Transverse colon (tissue), 4 donors: ENCODE data around the gene CUL1.

Experiments used
- EP300 ChIP-seq: sonication (generic); formaldehyde crosslinking; IDR thresholded peaks from one replicate; pipeline ENCODE4 v1.6.1; 2017; ENCODE audit warnings: antibody characterized with exemption, low read depth
- POLR2A ChIP-seq: fragments of 450-650 bp; IDR thresholded peaks from one replicate; pipeline ENCODE4 v1.6.1; 2016; ENCODE audit warnings: antibody characterized with exemption, mild to moderate bottlenecking, moderate library complexity
- POLR2AphosphoS5 ChIP-seq, 3 donors: sonication (generic); formaldehyde crosslinking; IDR thresholded peaks; one replicate each; pipeline ENCODE4 v1.6.1; 2016; ENCODE audit warnings: antibody characterized with exemption in 3 of 3
- TF ChIP-seq, protein P1 (sequence below), 5 experiments: fragments of 200-600 bp in 3 of 5; fragments of 450-650 bp in 2 of 5; sonication (generic) in 3 of 5; IDR thresholded peaks; 1 replicate in 2 of 5; 2 replicates in 3 of 5; pipeline ENCODE4 v1.5.1; 2016 to 2017; ENCODE audit warnings: antibody characterized with exemption in 5 of 5, inconsistent platforms in 3 of 5, mild to moderate bottlenecking in 2 of 5, moderate library complexity in 1 of 5

DNA sequence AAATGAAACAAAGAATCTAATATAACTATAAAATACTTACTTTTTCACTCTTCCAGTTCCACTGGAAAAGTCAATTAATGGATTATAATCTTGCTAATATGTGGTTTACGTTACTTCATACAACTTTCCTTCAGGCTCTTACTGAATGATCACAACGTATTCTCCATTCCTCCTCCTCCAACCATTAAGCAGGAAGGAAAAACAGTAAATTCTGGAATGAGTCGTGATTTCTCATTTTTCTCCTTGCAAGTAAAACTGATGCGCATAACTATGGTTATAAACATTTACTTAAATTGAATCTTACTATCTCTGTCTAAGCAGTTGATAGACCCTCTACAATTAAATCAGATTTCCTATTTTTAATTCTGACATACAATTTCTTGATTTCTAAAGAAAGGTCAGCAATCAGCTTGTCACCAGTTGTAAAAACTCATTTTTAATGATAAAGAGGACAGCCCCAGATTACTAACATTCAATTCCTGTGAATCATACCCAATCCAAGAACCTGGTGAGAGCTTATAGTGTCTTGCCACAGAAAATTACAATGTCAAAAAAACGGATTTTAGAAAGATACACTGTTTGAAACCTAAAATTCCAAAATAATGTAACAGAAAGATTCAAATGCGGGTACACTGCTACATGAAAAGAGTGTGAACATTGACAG, 121.1 kb downstream of the CUL1 start:
- TF ChIP-seq POLR2A (no peak), POLR2AphosphoS5 (IDR thresholded peaks at IDR 0.05) (no peak), EP300 (no peak)
- TF ChIP-seq, protein P1, sequence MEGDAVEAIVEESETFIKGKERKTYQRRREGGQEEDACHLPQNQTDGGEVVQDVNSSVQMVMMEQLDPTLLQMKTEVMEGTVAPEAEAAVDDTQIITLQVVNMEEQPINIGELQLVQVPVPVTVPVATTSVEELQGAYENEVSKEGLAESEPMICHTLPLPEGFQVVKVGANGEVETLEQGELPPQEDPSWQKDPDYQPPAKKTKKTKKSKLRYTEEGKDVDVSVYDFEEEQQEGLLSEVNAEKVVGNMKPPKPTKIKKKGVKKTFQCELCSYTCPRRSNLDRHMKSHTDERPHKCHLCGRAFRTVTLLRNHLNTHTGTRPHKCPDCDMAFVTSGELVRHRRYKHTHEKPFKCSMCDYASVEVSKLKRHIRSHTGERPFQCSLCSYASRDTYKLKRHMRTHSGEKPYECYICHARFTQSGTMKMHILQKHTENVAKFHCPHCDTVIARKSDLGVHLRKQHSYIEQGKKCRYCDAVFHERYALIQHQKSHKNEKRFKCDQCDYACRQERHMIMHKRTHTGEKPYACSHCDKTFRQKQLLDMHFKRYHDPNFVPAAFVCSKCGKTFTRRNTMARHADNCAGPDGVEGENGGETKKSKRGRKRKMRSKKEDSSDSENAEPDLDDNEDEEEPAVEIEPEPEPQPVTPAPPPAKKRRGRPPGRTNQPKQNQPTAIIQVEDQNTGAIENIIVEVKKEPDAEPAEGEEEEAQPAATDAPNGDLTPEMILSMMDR (IDR thresholded peaks at IDR 0.05), result no peak
